Lung (tissue), 12 donors: ENCODE measurements around the gene C17orf50. TPM values are rescaled to one million over a fixed set of nuclear protein-coding genes. Genes with fewer than 3 reads are reported as not detected.
A peak's percentile ranks its signal among the peaks of the same experiment; 100 is the strongest.

Experiments used
- ATAC-seq: fragments of 200-7000 bp; cut with Tn5 transposase; one replicate; pipeline ENCODE4 v1.9.1; 2020; ENCODE audit warnings: moderate number of reproducible peaks; ENCODE audit not compliant: insufficient read depth, low FRiP score
- DNase-seq, 3 donors: peaks; one replicate each; pipeline ENCODE4 v3.0.0-alpha.2; 2013 to 2017
- H3K27ac ChIP-seq, 2 donors: one replicate each; pipeline ENCODE4 v1.5.1; 2013; ENCODE audit warnings: mild to moderate bottlenecking in 2 of 2, moderate library complexity in 2 of 2, control low read depth in 1 of 2, inconsistent platforms in 1 of 2, low read depth in 1 of 2, low read length in 1 of 2
- H3K27me3 ChIP-seq, 3 donors: one replicate each; pipeline ENCODE4 v1.5.1; 2013; ENCODE audit warnings: low read length in 2 of 3; ENCODE audit not compliant: control insufficient read depth in 3 of 3, insufficient read depth in 3 of 3
- H3K36me3 ChIP-seq, 4 donors: one replicate each; pipeline ENCODE4 v1.5.1; 2013; ENCODE audit warnings: low read length in 4 of 4, mild to moderate bottlenecking in 1 of 4, moderate library complexity in 1 of 4; ENCODE audit not compliant: control insufficient read depth in 4 of 4, insufficient read depth in 4 of 4
- H3K4me1 ChIP-seq, 5 donors: one replicate each; pipeline ENCODE4 v1.5.1; 2013; ENCODE audit warnings: low read length in 5 of 5, mild to moderate bottlenecking in 2 of 5, moderate library complexity in 1 of 5; ENCODE audit not compliant: control insufficient read depth in 5 of 5, insufficient read depth in 5 of 5
- H3K4me3 ChIP-seq: one replicate; pipeline ENCODE4 v1.5.1; 2013; ENCODE audit warnings: mild to moderate bottlenecking, control low read depth, moderate library complexity
- H3K9ac ChIP-seq, 2 donors: one replicate each; pipeline ENCODE4 v1.5.1; 2013; ENCODE audit warnings: low read length in 2 of 2, control low read depth in 1 of 2; ENCODE audit not compliant: insufficient read depth in 1 of 2
- H3K9me3 ChIP-seq, 4 donors: one replicate each; pipeline ENCODE4 v1.5.1; 2013; ENCODE audit warnings: low read length in 3 of 4, mild to moderate bottlenecking in 1 of 4, moderate library complexity in 1 of 4; ENCODE audit not compliant: control insufficient read depth in 4 of 4, insufficient read depth in 3 of 4
- CTCF ChIP-seq: IDR thresholded peaks from 2 replicates; pipeline ENCODE4 v1.5.1; 2012; ENCODE audit warnings: mild to moderate bottlenecking; ENCODE audit errors: control extremely low read depth, extremely low read depth
- WGBS, 2 donors: extraction: QIAGEN DNeasy Blood & Tissue Kit; methylation state at CpG; one replicate each; pipeline ENCODE4 v1.1.7; 2013; 5-methylcytosine and 5-hydroxymethylcytosine counted together
- polyA plus RNA-seq, 2 donors: library from polyadenylated mRNA; stranded (reverse); fragments of 200-250 nt; gene quantifications; one replicate each; pipeline ENCODE4 v1.2.1, GENCODE V29; 2013
- total RNA-seq, 2 donors: library from RNA; depleted of rRNA in 1 of 2; stranded (reverse); fragments of >200 nt in 1 of 2; gene quantifications; one replicate each; pipeline ENCODE4 v1.2.1, GENCODE V29; 2014 to 2021
- donor health status: control.
- donor health status: control.
- donor health status: Bipolar disorder and iron deficiency.
- donor health status: healthy.
- donor health status: DM: yes; HTN: yes; CAD: no.

C17orf50 gene
- total and polyA plus RNA-seq, 4 donors: 0.18 to 0.40 (median 0.26) TPM; not detected in 1

GRCh38 chr17:35730400-35731005 lies 30.2 kb upstream of the C17orf50 start:
- WGBS, 2 donors: 82% methylated on average over 10 of the region's 10 CpGs
- no peak for TF ChIP-seq CTCF
- Histone ChIP-seq H3K27me3 (no peaks in the 10 kb centered on the region), H3K4me3 (no peak overlapping the region), H3K9ac (peak overlapping the region in 1 of 2 donors; percentile 49), H3K36me3 (peaks cover 0 to 15% (median 4%) of the 10 kb centered on the region in 4 donors), H3K4me1 (peaks cover 3 to 29% (median 18%) of the 10 kb centered on the region in 5 donors), H3K27ac (no peak overlapping the region), H3K9me3 (no peaks in the 10 kb centered on the region)
- ATAC-seq (no peak), DNase-seq (no peak)

- Histone ChIP-seq H3K36me3 (peaks cover 0 to 8% (median 0%) of the 10 kb centered on the region in 4 donors), H3K4me3 (peak within 1 kb of the TSS; percentile 21), H3K9me3 (no peaks in the 10 kb centered on the region), H3K27me3 (no peaks in the 10 kb centered on the region), H3K4me1 (peaks cover 3 to 23% (median 16%) of the 10 kb centered on the region in 5 donors), H3K27ac (peak within 1 kb of the TSS in 1 of 2 donors; percentile 56), H3K9ac (peak within 1 kb of the TSS in 1 of 2 donors; percentile 49)
- TF ChIP-seq CTCF: no peak
- 5 to 10% methylated on average over 15 to 43 of the region's 44 CpGs for WGBS, 2 donors
- peak; percentile 56 to 58 (median 56) for DNase-seq
- peak; percentile 63 for ATAC-seq
Observed at GRCh38 chr17:35731239-35731916, 29.3 kb upstream of the C17orf50 start, which contains the start of gene RASL10B. TSS of gene RASL10B (plus strand) at chr17:35731639. CDS start at chr17:35735185, 3,546 bp downstream.

- Histone ChIP-seq H3K27ac (no peak overlapping the region), H3K4me1 (peaks cover 0 to 15% (median 8%) of the 10 kb centered on the region in 5 donors), H3K9me3 (no peaks in the 10 kb centered on the region), H3K36me3 (peaks cover 0 to 3% (median 0%) of the 10 kb centered on the region in 4 donors), H3K27me3 (no peaks in the 10 kb centered on the region), H3K9ac (peak overlapping the region in 1 of 2 donors; percentile 4), H3K4me3 (peak overlapping the region; percentile 6)
- DNase-seq (peak in 1 of 3 donors; percentile 16), ATAC-seq (no peak)
- TF ChIP-seq CTCF: no peak
- WGBS, 2 donors: 22 to 42% methylated on average over 25 to 45 of the region's 47 CpGs
Observed at GRCh38 chr17:35731917-35732805, 28.5 kb upstream of the C17orf50 start.
